Activated T-helper 17 cell treated with anti-CD3 and anti-CD28 coated beads, Interleukin-2, amount 50 U/mL, for 72 hours (primary cell): ENCODE data around the gene PPP1R2. TPM values are rescaled to one million over a fixed set of nuclear protein-coding genes. Genes with fewer than 3 reads are reported as not detected.
"Not testable (repeated sequence)": the region's sequence is repeated elsewhere in the genome, so short reads cannot be mapped to it uniquely, and the experiment has no call there.

ENCODE experiments used
- ATAC-seq: fragments of 150-1000 bp; cut with Tn5 transposase; replicated peaks from 2 replicates; pipeline ENCODE4 v1.10.0; 2021; ENCODE audit warnings: mild to moderate bottlenecking, moderate library complexity
- H3K27ac Mint-ChIP-seq: one replicate; pipeline ENCODE4 v1.8.0; 2022; ENCODE audit warnings: mixed read lengths
- H3K27me3 Mint-ChIP-seq: one replicate; pipeline ENCODE4 v1.8.0; 2022; ENCODE audit warnings: mixed read lengths
- H3K36me3 Mint-ChIP-seq: one replicate; pipeline ENCODE4 v1.8.0; 2022; ENCODE audit warnings: low read depth, mild to moderate bottlenecking, mixed read lengths
- H3K4me1 Mint-ChIP-seq: one replicate; pipeline ENCODE4 v1.8.0; 2022; ENCODE audit warnings: mixed read lengths
- H3K4me3 Mint-ChIP-seq: one replicate; pipeline ENCODE4 v1.8.0; 2022; ENCODE audit warnings: mild to moderate bottlenecking, mixed read lengths
- H3K9me3 Mint-ChIP-seq: one replicate; pipeline ENCODE4 v1.8.0; 2022; ENCODE audit warnings: mixed read lengths
- total RNA-seq, 2 donors: library from RNA; stranded (reverse); gene quantifications; one replicate each; pipeline ENCODE4 v1.2.3, GENCODE V29; 2022

Gene PPP1R2
- total RNA-seq, 2 donors from 2014 or later, result 78.1 to 101 TPM

DNA sequence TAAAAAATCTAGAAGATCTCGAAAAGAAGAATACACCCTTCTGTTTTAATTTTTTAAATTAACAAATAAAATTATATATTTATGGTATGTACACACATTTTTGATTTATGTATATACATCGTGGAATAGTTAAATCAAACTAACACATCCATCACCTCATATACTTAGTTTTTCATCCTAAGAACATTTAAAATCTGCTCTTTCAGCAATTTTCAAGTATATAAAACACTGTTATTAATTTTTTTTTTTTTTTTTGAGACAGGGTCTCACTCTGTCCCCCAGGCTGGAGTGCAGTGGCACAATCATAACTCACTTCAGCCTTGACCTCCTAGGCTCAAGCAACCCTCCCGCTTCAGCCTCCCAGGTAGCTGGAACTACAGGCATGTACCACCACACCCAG lies 67.5 kb downstream of the PPP1R2 start:
- Mint-ChIP-seq H3K9me3 (no peaks in the 10 kb centered on the region), H3K36me3 (no peaks in the 10 kb centered on the region), H3K4me3 (no peak overlapping the region), H3K4me1 (no peaks in the 10 kb centered on the region), H3K27me3 (peaks cover 9% of the 10 kb centered on the region), H3K27ac (no peak overlapping the region)
- no peak for ATAC-seq

GRCh38 chr3:195475116-195475515 lies 68.0 kb downstream of the PPP1R2 start:
- not testable (repeated sequence) for H3K27me3 Mint-ChIP-seq, ATAC-seq

DNA sequence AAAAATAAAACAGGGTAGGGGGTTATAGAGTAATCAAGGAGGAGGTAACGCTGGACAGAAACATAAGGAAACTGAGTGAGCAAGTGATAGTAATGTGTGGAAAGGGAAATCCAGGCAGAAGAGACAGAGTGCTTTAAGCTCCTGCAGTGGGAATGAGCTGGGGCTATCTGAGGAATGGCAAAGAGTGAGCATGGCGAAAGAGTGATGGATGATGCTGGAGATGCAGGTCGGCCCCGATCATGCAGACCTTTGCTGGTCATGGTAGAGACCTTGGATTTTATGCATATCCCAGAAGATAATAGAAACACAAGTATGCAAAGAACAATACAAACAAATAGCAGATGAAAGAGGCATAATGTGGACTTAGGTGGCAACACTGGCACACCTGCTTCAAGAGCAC lies 74.3 kb downstream of the PPP1R2 start:
- Mint-ChIP-seq H3K9me3 (peaks cover 14% of the 10 kb centered on the region), H3K27ac (peak overlapping the region; percentile 97), H3K27me3 (no peaks in the 10 kb centered on the region), H3K36me3 (peaks cover 6% of the 10 kb centered on the region), H3K4me1 (peaks cover 14% of the 10 kb centered on the region), H3K4me3 (peak overlapping the region; percentile 78)
- no peak for ATAC-seq

More at GRCh38 chr3:195475116-195475515, 68.0 kb downstream of the PPP1R2 start:
- H3K9me3 Mint-ChIP-seq, H3K36me3 Mint-ChIP-seq, H3K4me3 Mint-ChIP-seq, H3K4me1 Mint-ChIP-seq, H3K27ac Mint-ChIP-seq: not testable (repeated sequence)

- H3K4me3 Mint-ChIP-seq, result peak overlapping the region; percentile 78
These were observed 74.7 kb downstream of the PPP1R2 start for GRCh38 chr3:195468391-195468776.

GRCh38 chr3:195467641-195468390 lies 75.3 kb downstream of the PPP1R2 start:
- Mint-ChIP-seq H3K4me3 (peak overlapping the region; percentile 78), H3K36me3 (peaks cover 6% of the 10 kb centered on the region), H3K9me3 (peaks cover 14% of the 10 kb centered on the region), H3K27ac (peak overlapping the region; percentile 97), H3K27me3 (no peaks in the 10 kb centered on the region), H3K4me1 (peaks cover 14% of the 10 kb centered on the region)
- peak; percentile 96 for ATAC-seq

More at GRCh38 chr3:195468391-195468776, 74.7 kb downstream of the PPP1R2 start:
- H3K27me3 Mint-ChIP-seq, result no peaks in the 10 kb centered on the region
- H3K9me3 Mint-ChIP-seq, result peaks cover 14% of the 10 kb centered on the region
- H3K27ac Mint-ChIP-seq, result peak overlapping the region; percentile 97
- peak; percentile 70 for ATAC-seq
- peaks cover 6% of the 10 kb centered on the region for H3K36me3 Mint-ChIP-seq
- H3K4me1 Mint-ChIP-seq, result peaks cover 14% of the 10 kb centered on the region

- Mint-ChIP-seq H3K4me3 (no peak overlapping the region), H3K36me3 (peaks cover 6% of the 10 kb centered on the region), H3K9me3 (peaks cover 14% of the 10 kb centered on the region), H3K27me3 (no peaks in the 10 kb centered on the region), H3K4me1 (peaks cover 14% of the 10 kb centered on the region), H3K27ac (no peak overlapping the region)
- ATAC-seq, result no peak
These were observed 76.9 kb downstream of the PPP1R2 start for GRCh38 chr3:195466251-195466650.

Other genes with a start within 250 kb of the PPP1R2 start
- gene ACAP2, start 100.3 kb downstream of the PPP1R2 start, total RNA-seq, result 10 to 100 TPM; 58.0 to 74.0 TPM
- gene APOD, start 40.6 kb upstream of the PPP1R2 start, total RNA-seq, result 1 to 10 TPM in 1 of 2 donors, not detected in 1; 4.2 TPM
- 10 to 100 TPM in 1 of 2 donors, 1 to 10 TPM in 1; 3.8 to 14.4 TPM for gene MUC20, start 177.7 kb upstream of the PPP1R2 start, total RNA-seq